Measurements from ENCODE around the gene WDSUB1. TPM values are rescaled to one million over a fixed set of nuclear protein-coding genes. Genes with fewer than 3 reads are reported as not detected.

The WDSUB1 gene, protein sequence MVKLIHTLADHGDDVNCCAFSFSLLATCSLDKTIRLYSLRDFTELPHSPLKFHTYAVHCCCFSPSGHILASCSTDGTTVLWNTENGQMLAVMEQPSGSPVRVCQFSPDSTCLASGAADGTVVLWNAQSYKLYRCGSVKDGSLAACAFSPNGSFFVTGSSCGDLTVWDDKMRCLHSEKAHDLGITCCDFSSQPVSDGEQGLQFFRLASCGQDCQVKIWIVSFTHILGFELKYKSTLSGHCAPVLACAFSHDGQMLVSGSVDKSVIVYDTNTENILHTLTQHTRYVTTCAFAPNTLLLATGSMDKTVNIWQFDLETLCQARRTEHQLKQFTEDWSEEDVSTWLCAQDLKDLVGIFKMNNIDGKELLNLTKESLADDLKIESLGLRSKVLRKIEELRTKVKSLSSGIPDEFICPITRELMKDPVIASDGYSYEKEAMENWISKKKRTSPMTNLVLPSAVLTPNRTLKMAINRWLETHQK
- 7.8 to 9.3 TPM (median 8.2 TPM) in 5 replicates for total RNA-seq (2022; extraction: Qiagen RNA extraction)

DNA sequence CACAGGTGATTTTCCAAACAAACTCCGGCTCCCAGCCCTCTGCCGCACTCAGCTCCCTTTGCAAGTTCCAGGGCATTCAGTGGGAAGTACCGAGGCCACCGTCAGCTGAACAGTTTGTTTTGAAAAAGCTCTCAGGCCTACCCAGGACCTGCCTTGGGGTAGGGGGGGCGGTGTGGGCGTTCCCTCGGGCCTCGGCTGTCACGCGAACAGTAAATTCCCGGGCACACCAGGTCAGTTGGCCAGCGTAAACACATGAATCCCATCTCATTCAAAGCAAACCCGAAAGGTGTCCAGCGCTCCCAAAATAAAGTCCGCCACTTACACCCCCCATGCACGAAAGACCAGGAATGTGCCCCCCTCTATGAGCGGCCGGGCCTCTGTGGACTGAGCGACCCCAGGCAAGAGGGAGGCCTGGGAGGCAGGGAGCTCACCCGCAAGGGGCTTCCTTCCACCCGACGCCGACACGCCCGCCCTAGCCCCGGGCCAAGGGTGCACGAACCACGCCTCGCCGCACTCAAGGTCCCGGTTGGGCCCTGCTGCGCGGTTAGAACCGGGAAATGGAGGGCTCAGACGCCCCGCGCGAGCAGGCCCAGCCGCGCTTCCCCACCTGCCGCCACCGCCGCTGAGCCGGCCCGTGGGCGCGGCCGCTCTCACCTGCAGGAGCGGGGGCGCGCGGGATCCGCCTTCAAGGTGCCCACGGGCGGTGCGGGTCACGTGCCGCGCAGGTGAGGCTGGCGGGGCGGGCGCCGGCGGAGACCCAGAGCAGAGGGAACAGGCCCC lies at the start of gene WDSUB1:
TSS of gene WDSUB1 (minus strand) at position 775 of the 780 bp plus-strand sequence. CDS start 3,634 bp downstream, outside the sequence.

